Measurements from ENCODE around the gene SPOP.

Gene SPOP

DNA sequence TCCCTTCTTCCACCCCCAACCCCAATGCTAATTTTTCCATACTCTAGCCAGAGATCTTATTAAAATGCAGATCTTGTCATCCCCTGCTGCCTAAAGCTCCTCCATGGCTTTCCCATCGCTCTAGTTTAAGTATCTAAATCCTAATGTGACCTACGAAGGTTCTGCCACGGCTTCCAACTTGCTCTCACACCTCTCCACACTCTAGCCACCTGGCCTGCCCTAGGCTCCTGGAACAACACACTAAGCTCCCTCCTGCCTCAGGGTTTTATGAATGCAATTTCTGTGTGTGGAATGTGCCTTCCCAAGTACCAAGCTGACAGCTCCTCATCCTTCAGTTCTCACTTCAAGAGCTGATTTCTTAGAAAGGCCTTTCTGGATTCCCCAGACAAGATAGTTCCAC is 85.6 kb downstream of the SPOP start:
- TF ChIP-seq, protein P1, sequence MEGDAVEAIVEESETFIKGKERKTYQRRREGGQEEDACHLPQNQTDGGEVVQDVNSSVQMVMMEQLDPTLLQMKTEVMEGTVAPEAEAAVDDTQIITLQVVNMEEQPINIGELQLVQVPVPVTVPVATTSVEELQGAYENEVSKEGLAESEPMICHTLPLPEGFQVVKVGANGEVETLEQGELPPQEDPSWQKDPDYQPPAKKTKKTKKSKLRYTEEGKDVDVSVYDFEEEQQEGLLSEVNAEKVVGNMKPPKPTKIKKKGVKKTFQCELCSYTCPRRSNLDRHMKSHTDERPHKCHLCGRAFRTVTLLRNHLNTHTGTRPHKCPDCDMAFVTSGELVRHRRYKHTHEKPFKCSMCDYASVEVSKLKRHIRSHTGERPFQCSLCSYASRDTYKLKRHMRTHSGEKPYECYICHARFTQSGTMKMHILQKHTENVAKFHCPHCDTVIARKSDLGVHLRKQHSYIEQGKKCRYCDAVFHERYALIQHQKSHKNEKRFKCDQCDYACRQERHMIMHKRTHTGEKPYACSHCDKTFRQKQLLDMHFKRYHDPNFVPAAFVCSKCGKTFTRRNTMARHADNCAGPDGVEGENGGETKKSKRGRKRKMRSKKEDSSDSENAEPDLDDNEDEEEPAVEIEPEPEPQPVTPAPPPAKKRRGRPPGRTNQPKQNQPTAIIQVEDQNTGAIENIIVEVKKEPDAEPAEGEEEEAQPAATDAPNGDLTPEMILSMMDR (IDR thresholded peaks at IDR 0.05; ENCODE audit: control insufficient read depth, insufficient read depth, low read depth, low read length, missing control alignments): no peak
- DNase-seq (ENCODE audit: low read depth): no peak
- no peak overlapping the region for H3K4me3 ChIP-seq (ENCODE audit: control insufficient read depth, low read depth, low read length)

DNA sequence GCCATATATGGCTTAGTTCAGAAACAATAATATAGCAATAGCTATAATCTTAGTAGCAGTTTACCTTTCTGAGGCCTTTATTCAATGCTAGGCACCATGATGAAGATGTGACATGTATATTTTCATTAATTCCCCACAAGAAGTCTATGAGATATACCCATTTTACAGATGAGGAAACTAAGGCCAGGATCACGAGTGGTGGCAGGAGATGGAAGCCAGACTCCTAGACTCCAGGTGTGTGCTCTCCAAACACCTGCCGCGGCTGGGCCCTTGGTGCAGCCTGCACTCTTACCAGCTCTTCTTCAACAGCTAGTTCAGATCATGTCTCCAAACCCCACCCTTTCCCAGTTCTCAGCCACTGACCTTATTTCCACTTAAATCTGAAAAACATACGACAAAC is 87.0 kb downstream of the SPOP start:
- H3K4me3 ChIP-seq (ENCODE audit: control insufficient read depth, low read depth, low read length): no peak overlapping the region
- no peak for DNase-seq (ENCODE audit: low read depth)
- TF ChIP-seq, protein P1 (IDR thresholded peaks at IDR 0.05; ENCODE audit: control insufficient read depth, insufficient read depth, low read depth, low read length, missing control alignments): no peak

DNA sequence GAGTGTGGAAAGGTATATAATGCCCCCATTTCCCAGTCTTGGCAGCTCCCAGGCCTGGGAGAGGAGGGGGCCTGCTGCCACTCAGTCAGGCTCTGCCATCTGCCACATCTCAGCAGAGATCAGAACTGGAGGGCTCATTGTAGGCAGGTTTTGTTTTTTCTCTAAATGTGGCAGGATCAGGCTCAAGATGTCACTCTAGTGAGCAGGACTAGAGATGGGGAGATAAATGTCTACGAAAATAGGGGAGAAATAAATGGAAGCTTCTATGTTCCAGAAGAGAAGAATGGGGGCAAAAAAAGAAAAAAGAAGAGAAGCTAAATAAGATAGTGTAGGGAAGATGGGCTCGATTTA is 88.3 kb downstream of the SPOP start:
- TF ChIP-seq, protein P1 (IDR thresholded peaks at IDR 0.05; ENCODE audit: control insufficient read depth, insufficient read depth, low read depth, low read length, missing control alignments): no peak
- DNase-seq (ENCODE audit: low read depth): no peak
- no peak overlapping the region for H3K4me3 ChIP-seq (ENCODE audit: control insufficient read depth, low read depth, low read length)

DNA sequence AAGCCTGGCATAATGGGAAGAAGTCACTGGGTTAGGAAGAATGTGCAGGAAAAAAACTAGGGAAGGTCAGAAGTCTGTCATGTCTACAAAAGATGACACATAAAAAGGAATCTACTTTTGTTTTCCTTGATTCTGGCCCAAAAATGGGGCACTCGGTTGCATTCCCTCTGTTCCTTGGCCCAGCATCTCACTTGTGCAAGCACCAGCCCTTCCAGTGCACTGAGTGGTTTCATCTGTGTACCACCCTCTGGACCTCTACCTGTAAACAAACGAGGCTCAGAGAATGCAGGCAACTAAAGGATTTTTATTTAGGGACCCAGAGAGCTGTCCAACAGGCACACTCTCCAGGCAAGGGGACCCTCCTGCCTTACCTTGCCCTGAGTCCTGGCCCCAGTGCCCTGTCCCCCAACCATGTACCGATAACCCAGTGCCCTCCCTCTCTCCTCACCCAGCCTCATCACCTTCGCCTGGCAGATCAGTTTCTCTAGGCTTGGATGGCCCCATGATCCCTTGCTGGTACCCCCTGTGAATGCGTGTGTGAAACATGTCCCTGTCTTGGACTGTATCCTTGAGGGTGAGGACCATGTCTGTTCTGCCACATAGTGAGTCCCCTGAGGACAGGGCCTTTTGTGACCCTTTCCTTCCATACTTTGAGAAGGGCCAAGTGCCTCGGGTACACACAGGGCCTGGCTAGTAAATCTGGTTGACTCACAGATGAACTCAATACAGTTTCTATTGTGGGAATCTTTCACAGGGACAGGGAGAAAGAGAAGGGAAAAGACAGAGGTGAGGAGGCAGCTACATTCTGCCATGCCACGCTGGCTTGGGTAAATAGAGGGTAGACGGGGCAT is 88.9 kb downstream of the SPOP start:
- DNase-seq (ENCODE audit: low read depth): no peak
- TF ChIP-seq, protein P1 (IDR thresholded peaks at IDR 0.05; ENCODE audit: control insufficient read depth, insufficient read depth, low read depth, low read length, missing control alignments): no peak
- no peak overlapping the region for H3K4me3 ChIP-seq (ENCODE audit: control insufficient read depth, low read depth, low read length)

DNA sequence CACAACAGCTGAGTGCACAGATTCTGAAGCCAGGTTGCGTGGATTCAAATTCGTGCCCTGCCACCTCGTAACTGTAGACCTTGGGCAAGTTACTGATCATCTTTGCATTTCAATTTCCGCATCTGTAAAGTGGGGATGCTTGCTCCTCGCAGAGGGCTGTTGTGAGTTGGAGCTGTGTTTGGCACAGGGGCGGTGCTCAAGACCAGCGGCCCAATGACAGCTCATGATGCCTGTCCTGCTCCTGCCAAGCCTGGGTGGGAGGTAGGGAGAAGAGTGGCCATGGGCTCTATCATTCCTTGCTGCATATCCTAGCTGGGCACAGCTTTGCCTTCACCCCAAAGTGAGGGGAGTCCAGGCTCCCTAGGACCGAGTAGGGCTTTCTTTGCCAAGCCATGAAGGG is 89.6 kb downstream of the SPOP start:
- TF ChIP-seq, protein P1 (IDR thresholded peaks at IDR 0.05; ENCODE audit: control insufficient read depth, insufficient read depth, low read depth, low read length, missing control alignments): no peak
- DNase-seq (ENCODE audit: low read depth): no peak
- H3K4me3 ChIP-seq (ENCODE audit: control insufficient read depth, low read depth, low read length): no peak overlapping the region

DNA sequence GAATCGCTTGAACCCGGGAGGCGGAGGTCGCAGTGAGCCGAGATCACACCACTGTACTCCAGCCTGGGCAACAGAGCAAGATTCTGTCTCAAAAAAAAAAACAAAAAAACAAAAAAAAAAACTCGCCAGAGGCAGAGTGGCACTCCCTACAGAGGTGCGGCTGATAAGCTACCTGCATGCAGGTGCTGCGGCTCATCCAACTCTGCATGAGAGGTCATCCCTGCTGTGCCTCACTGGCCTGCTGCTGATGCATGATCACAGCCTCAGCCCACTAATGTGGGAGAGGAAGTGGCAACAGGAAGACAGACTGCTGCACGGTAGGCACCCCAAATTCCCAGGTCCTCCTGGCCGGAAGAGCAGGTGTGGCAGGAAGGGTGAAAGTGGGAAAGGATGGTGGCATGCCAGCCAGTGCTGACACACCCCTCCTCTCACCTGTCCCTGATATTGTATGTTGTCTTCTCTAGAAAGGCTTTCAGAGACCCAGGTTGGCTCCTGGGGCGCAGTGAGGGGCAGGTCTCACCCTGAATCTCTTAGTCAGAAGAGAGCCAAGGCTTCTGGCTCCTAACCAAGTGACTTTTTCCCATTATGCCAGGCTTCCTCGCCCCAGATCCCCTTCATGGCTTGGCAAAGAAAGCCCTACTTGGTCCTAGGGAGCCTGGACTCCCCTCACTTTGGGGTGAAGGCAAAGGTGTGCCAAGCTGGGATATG is 90.4 kb downstream of the SPOP start:
- TF ChIP-seq, protein P1 (IDR thresholded peaks at IDR 0.05; ENCODE audit: control insufficient read depth, insufficient read depth, low read depth, low read length, missing control alignments): no peak

More for the DNA sequence above, 90.4 kb downstream of the SPOP start:
- no peak overlapping the region for H3K4me3 ChIP-seq (ENCODE audit: control insufficient read depth, low read depth, low read length)
- DNase-seq (ENCODE audit: low read depth): no peak
